ENCODE results near the gene SPEF2.

Gene SPEF2

DNA sequence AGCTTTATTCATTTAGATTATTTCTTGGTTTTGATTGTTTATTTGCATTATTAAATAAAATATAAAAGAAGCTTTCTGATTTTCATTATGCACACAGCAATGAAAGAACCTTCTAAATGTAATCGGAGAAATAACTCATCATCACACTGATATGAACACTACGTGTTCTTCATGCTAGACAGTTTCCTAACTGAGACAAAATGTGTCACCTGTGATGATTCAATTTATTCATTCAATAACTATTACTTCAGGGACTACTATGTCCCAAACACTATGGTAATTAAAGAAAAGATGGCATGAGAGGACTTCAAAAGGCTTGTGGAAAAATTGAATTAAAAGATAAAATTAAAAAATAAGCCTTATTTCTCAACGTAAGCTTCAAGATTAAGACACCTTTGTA is 118.1 kb downstream of the SPEF2 start:
- DNase-seq, result no peak

DNA sequence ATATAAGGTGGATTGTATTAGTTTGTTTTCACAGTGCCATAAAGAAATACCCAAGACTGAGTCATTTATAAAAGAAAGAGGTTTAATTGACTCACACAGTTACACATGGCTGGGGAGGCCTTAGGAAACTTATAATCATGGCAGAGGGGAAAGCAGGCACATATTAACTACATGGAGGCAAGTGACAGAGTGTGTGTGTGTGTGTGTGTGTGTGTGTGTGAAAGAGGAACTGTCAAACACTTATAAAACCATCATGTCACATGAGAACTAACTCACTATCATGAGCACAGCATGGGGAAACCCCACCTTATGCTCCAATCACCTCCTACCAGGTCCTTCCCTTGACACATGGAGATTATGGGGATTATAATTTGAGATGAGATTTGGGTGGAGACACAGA is 118.6 kb downstream of the SPEF2 start:
- peak; percentile 38 for DNase-seq

DNA sequence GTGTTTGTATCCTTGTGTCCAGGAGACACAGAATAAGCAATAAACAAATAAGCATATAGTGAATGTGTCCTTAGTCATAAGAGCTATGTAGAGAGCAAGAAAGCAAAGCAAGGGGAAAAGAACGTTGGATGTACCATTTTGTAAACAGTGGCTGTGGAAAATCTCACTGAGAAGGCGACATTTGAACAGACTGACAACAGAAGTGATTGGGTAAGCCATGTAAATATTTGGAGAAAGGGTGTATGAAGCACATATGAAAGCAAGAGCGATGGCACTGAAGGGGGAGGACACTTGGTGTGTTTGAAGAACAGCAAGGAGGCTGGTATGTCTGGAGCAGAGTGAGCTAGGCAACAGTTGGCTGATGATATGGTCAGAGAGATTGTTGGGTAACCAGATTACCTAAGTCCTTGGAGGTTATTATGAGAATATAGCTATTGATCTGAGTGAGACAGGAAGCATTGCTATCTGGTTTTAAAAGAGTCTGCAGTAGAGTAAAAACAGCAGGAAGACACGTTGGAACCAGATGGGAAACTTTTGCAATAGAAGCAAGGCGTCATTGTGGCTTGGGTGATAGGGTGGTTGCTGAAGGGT is 123.6 kb downstream of the SPEF2 start:
- no peak for DNase-seq

DNA sequence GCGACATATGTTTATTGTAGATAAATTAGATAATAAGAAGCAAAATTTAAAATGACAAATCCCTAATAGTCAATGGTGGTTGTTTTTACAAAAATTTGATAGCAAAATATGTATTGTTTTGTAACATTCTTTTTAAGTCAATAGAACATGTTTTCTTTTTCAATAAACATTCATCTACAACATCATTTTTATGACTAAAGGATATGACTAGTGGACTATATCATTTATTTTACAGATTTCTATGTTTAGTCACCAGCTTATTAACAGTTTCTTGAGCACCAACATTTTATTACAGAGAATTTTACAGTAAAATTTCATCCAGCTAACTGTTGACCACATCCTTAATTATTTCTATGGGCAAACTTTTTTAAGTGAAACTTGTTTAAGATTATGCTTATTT is 124.3 kb downstream of the SPEF2 start:
- no peak for DNase-seq

DNA sequence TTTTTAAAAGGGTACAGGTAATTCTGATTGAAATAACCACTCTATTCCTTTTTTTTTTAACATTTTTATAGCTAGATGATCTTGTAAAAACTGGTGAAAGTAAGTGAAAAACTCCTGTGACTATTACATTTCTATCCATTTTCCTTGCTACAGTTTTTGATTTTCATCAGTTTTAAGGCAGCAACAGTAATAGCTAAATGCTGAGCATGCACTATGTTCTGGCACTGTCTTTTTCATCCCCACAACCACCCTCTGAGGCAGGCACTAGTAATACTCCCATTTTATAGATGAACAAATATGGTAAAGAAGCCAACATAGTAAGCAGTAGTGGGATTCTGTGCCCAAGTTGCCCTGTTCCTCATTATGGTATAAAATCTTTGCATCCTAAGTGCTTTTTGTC is 126.0 kb downstream of the SPEF2 start:
- no peak for DNase-seq

DNA sequence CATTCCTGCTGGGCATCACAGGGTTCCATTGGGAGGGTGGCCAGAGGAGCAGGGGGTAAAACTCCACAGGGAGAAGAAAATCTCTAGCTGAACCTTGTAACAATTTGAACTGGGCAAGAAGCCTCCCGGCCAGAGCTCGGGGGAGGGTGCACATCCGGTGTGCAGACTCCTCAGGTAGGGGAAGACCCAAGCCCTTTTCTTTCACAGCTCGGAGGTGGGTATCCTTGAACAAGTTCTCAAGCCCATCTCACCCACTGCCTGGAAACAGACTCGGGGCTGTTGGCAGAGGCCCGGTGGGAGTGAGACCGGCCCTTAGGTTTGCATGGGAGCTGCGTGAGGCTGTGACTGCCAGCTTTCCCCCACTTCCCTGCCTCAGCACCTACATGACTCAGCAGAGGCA is 127.5 kb downstream of the SPEF2 start:
- DNase-seq, result no peak

DNA sequence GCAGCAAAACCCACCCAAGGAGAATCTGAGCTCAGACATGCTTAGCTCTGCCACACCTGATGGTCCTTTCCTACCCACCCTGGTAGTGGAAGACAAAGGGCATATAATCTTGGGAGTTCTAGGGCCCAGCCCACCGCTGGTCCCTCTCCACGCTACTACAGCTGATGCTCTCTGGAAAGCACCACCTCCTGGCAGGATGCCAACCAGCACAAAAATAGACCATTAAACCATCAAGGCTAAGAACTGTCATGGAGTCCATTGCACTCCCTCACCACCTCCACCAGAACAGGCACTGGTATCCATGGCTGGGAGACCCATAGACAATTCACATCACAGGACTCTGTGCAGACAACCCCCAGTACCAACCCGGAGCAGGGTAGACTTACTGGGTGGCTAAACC is 128.0 kb downstream of the SPEF2 start:
- DNase-seq, result no peak

DNA sequence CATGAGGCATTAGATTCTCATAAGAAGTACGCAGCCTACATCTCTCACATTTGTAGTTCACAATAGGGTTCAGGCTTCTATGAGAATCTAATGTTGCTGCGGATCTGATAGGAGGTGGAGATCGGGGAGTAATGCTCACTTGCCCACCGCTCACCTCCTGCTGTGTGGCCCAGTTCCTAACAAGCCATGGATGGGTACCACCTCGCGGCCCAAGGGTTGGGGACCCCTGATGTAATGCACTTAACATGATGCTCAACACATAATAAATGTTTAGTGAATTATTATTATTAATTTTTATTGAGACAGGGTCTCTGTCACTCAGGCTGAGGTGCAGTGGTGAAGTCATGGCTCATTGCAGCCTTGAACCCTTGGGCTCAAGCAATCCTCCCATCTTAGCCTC is 134.3 kb downstream of the SPEF2 start:
- no peak for DNase-seq

DNA sequence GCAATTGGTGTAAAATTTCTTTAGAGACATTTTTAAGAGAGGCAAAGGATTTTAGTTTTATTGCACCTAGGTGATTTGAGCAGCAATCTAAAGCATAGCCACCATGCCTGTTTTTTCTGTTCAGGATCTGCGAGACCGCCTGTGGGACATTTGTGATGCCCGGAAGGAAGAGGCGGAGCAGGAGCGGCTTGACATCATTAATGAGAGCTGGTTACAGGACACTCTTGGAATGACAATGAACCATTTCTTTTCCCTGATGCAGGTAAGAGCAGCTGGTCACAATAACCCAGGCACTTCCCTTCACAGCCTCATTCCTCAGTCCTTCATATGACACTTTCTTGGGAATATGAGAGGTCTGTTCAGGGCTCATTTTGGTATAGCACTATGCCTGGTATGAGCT is 135.8 kb downstream of the SPEF2 start:
- no peak for DNase-seq

DNA sequence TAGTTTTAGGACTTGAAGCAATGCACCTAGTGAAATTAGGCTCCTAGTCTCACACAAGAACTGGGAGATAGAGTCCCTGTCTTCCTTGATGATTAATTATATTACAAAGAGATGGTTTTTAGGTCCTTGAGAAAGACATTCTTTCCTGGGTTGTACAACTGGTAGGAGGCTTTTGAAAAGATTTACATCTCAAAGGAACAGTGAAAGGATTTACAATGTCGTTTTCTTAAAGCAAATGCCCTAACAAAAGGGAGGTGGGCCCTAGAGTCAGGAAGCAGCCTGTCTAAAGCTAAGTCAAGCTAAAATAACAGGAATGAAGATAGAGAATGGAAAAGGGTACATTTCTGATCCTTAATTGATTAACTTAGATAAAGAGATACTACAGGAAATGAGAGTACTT is 136.8 kb downstream of the SPEF2 start:
- no peak for DNase-seq

DNA sequence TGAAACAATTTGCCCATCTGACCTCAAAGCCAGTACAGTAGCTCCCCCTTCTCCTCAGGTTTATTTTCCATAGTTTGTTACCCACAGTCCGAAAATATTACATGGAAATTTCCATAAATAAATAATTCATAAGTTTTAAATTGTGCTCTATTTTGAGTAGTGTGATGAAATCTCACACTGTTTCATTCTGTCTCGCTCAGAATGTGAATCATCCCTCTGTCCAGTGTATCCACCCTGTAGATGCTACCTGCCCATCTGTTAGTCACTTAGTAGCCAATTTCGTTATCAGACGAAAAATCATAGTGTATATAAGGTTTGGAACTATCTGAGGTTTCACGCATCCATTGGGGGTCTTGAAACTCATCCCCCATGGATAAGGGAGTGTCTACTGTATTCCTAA is 138.3 kb downstream of the SPEF2 start:
- no peak for DNase-seq

DNA sequence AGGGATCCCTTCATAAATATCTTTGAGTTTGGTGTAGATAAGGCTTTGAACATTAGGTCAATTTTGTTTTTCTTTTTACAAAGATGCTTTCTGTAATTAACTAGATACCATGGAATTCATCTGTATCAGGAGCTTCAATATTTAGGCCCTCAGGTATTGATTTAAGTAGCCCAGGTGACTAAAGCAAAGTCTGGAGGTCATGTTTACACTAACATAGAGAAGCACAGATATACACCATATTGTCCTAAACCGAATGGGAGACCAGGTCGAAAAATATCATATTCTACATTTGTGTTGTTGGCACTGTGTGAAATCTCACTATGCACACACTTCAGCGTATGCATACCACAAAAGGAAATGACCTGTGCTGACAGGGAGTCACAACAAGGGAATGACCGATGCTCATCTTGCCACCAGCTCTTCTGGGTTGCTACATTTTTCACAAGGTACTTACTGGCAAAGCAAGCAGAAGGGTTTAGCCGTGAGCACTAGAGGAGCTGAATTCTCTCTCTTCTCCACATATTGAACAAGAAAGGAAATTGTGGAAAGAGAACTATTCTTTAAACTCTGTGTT is 140.6 kb downstream of the SPEF2 start:
- DNase-seq, result no peak

DNA sequence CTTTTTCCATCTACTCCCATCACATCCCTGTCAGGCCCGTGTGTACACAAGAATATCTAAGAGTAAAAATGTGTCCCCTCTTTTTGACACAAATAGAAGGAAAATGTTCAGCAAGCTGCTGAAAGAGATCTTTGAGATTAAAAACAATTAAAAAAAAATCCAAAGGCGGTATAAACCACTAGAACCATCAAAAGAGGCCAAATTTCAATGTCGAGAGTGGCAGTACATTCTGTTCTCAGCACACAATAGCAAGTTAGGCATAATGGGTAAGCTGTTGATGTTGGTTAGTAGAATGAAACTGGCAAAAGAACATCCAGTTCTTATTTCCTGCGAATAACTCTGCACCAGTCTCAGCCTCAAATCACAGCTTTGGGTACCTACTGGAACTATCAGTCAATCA is 143.9 kb downstream of the SPEF2 start:
- no peak for DNase-seq

DNA sequence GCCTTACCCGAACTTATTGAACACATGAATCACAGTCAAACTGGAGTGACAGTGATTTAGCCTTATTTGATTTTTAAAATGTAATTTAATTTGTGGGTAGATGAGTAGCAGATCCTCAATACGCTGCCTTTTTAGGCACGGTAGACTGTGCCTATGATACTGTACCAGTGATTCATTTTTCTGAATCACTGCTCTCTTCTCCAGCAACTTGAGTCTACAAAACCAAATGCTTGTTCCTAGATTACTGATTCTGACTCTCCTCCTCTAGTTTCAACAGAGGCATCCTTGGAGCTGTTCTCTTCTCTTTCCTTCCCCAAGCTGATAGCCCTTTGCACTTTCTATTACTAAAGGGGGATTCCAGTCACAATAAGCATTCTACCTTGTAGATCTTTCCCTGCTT is 144.7 kb downstream of the SPEF2 start:
- no peak for DNase-seq

DNA sequence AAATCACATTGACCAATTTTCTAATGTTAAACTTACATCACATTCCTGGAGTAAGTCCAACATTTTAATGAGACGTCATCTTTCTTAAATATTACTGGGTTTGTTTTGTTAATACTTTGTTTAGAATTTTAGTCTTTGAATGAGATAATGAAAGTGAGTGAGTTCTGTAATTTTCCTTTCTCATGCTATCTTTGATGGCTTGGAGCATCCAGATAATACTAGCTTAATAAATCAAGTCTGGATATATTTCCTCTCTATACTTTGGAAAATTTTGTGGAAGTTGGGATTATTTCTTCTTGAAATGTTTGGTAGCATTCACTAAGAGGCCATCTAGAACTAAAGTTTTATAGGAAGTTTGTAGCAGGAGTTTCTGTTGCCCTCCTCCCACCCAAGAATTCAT is 148.3 kb downstream of the SPEF2 start:
- no peak for DNase-seq

DNA sequence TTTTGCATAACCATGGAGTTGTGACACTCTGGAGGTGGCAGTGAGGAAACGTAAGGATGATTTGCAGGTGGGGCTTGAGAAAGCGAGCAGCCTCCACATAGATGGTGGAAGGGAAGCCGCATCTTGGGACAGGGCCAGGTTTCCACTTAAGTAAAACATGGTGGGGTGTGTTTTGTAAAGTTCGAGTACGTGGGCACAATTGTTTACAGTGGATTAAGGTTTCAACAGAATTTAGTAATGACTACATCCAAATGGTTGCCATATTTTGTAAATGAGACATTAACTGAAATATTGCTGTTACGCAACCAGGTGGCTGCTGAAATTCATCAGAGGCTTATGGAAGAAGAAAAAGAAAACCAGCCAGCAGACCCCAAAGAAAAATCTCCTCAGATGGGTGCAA is 153.6 kb downstream of the SPEF2 start:
- no peak for DNase-seq

DNA sequence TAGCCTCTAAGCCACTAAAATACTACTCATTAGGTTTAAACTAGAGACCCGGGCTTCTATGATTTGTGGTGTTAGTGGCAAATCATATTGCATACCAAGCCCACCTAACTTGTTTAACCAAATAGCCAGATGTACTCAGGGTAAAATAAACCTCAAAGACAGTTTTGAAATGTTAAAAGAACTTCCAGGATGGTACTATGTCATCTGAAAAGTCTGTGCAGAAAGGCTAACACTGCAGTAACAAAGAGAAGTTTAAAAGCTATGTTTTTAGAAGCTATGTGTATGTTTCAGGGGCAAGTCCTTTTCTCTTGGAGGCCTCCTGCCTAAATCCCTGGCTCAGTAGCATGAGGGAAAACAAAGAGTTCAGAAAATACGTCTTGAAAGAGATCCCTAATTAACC is 154.2 kb downstream of the SPEF2 start:
- DNase-seq, result no peak

DNA sequence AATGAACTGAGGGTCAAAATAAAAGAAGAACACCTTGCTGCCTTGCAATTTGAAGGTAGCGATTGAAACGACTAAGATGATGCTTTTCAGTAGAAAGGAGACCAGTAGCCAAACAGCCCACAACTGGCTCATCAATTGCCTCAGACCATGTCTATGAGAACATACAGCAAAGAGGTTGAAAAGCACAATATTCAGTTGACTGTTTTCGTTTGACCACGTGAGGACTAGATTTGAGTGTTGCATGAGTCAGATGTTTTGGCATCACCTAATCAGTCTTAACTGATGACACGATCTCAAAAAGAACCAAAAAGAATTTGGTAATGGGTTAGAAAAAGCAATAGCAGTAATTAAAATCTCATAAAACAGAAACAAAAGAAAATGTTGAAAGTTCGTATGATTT is 156.3 kb downstream of the SPEF2 start:
- no peak for DNase-seq

DNA sequence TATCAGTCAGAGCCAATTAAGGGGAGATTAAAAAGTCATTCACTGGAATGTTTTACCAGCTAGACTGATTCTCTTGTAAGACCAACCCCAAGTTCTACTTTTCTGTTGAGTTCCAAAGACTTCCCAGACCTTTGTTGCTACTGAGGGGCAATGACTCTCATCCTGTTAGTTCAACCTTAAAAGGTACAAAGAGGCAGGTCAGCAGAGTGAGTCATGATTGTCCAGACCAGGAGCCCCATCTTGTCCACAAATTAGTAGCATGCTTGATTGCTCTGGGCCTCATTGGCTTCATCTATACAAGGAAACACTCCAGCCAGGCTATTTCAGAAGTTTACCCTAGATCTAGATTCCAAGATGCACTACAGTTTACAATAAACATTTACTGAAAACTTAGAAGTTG is 159.1 kb downstream of the SPEF2 start:
- no peak for DNase-seq

DNA sequence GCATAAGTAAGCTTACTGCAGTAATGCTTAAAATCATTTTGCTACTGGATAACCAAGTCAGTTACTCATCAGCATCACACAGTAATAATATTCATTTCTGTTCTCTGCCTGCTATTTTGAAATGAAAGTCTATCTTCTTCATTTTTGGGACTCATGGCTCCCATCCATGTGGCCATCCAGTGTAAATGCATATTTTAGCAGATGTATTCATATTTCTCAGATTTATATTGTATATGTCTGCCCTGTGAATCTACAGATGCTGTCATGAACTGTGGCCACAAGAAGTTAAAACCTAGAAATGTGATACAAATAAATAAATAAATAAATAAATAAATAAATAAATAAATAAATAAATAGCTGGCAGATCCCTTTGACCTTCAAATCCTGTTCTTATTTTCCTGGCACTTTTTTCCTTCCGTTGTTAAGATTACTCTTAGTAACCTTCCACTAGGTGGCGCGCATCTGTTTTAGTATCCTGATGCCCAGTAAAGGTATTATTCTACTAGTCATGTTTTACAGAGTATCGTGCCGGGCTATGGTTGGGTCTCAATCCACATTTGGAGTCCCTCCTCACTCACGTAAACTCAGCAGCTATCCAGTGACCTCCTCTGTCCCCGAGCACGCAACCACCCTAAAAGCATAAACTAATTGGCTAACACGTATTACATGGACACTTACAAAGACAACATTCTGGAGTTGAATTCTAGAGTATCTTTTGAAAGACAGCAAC is 159.9 kb downstream of the SPEF2 start:
- peak; percentile 68 for DNase-seq

DNA sequence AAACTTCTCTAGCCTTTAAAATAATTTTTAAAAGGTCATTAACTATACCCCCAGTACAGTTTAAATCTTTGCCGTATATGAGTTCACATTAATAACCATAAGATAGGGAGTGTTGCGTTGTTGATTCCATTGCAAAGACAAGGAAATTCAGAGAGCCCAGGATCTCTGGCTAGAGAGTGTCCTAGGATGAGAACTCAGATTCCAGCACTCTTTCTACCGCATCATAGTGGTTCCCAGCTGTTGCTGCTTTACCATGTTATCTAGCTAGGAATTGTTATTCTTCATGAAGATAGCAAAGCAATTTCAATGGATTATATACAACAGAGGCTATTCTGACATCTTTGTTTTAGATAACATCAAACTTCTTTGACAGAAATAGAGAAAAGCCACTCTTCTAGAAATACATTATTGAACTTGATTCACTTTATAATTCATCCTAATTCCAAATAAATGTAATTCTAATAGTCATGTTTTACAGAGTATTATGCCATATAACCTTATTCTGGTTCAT is 160.7 kb downstream of the SPEF2 start:
- DNase-seq, result no peak

DNA sequence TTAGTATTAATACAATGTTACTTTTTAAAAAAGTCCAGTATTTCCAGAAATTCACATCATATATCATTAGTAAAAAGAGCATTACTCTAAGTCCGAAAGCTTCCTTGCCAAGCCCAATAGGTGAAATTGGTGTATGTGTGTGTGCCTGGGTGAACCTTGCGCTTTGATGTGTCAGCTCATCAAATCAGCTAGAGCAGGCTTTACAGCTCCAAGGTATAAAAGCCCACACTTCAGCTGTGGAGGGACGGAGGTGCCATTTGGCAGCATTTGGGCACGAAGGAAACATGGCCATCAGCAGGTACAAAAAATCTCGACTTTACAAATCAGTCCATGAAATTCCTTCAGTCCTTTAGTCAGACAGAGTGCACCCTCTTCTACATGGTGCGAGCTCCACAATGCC is 162.6 kb downstream of the SPEF2 start:
- peak; percentile 32 for DNase-seq

DNA sequence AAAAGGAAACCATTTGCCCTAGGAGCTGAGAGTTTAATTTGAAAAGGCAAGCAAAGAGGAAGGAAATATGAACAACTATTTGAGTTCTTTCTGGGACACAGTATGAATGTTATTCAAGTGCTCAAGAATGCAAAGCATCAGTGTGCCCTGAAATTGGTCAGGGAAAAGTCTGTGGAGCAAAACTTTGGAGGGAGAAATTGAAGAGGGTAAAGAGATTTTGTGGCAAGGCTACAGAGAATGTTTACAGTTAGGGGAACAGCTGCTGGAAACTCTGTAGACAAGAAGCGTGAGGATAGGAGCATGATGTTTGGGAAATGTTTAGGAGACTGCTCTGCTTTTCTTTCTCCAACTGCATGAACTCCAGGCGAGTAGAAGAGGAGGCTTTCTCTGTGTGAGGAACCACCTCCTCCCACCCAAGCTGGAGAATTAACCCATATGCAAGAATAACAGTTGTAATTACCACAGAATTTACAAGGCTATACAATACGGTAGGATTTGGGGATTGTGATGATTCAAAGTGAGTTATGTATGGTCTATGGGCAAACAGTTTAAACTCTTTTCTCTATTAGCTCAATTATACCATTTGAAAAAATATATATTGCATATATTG is 163.6 kb downstream of the SPEF2 start:
- DNase-seq, result no peak

DNA sequence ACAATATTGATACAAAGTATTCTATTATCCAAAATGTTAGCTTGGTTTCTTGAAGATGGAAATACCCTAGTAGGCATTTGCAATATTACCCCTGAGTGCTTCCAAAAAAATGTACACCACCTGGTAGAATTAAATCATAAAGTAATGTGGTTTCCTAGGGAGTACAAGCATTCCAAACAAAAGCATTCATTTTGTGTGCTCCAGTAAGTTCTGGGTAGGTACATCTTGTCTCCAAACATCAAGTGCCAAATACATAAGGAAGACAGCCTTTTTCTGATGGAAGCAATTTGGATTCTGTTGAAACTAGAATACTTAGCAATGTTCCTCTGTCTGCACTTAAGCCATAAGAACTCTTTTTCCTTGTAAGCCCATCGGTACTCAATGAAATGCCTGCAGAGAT is 165.9 kb downstream of the SPEF2 start:
- DNase-seq, result no peak

All from stimulated activated CD4-positive, alpha-beta T cell treated with anti-CD3 and anti-CD28 coated beads, Interleukin-4, amount 100 ng/mL, for 1 hour (primary cell).